HUES64 (cell line): ENCODE results near the gene SYT10.
"Not testable (repeated sequence)": the region's sequence is repeated elsewhere in the genome, so short reads cannot be mapped to it uniquely, and the experiment has no call there.

Experiments
- H3K27ac ChIP-seq: 2 replicates; pipeline ENCODE4 v1.7.0; 2013; ENCODE audit warnings: low read depth, low read length, inconsistent platforms
- H3K27me3 ChIP-seq: 2 replicates; pipeline ENCODE4 v1.6.1; 2013; ENCODE audit warnings: mild to moderate bottlenecking, low read length; ENCODE audit not compliant: insufficient read depth
- H3K36me3 ChIP-seq: 2 replicates; pipeline ENCODE4 v1.6.1; 2013; ENCODE audit warnings: mild to moderate bottlenecking, low read length; ENCODE audit not compliant: insufficient read depth
- H3K4me1 ChIP-seq: 2 replicates; pipeline ENCODE4 v1.6.1; 2013; ENCODE audit warnings: mild to moderate bottlenecking, low read length, moderate library complexity; ENCODE audit not compliant: insufficient read depth
- H3K4me3 ChIP-seq: 2 replicates; pipeline ENCODE4 v1.5.1; 2013; ENCODE audit warnings: mild to moderate bottlenecking, low read length, moderate library complexity
- H3K9ac ChIP-seq: 2 replicates; pipeline ENCODE4 v1.6.1; 2013; ENCODE audit warnings: mild to moderate bottlenecking, low read depth, low read length
- H3K9me3 ChIP-seq: 2 replicates; pipeline ENCODE4 v1.6.1; 2013; ENCODE audit warnings: low read depth, low read length; ENCODE audit not compliant: insufficient read depth
- WGBS: fragments of 150-250, 120-280 bp; methylation state at CpG from one replicate; pipeline ENCODE4 v1.1.7; 2013; ENCODE audit warnings: missing lambda C conversion rate; 5-methylcytosine and 5-hydroxymethylcytosine counted together

Gene SYT10

GRCh38 chr12:33349791-33350190 lies 89.8 kb downstream of the SYT10 start:
- no peaks in the 10 kb centered on the region for H3K9me3 ChIP-seq

GRCh38 chr12:33331961-33332398 lies 107.6 kb downstream of the SYT10 start:
- H3K27ac ChIP-seq, H3K9me3 ChIP-seq, H3K36me3 ChIP-seq, H3K9ac ChIP-seq, H3K4me3 ChIP-seq, H3K27me3 ChIP-seq, H3K4me1 ChIP-seq: not testable (repeated sequence)
- 83% methylated on average over 15 of the region's 15 CpGs for WGBS

More at GRCh38 chr12:33349791-33350190, 89.8 kb downstream of the SYT10 start:
- H3K9ac ChIP-seq: no peak overlapping the region
- no peaks in the 10 kb centered on the region for H3K4me1 ChIP-seq
- H3K4me3 ChIP-seq: no peak overlapping the region
- H3K36me3 ChIP-seq: no peaks in the 10 kb centered on the region
- no peaks in the 10 kb centered on the region for H3K27me3 ChIP-seq
- H3K27ac ChIP-seq: no peak overlapping the region

GRCh38 chr12:33330940-33331339 lies 108.7 kb downstream of the SYT10 start:
- Histone ChIP-seq H3K4me3 (no peak overlapping the region), H3K27me3 (no peaks in the 10 kb centered on the region), H3K9me3 (no peaks in the 10 kb centered on the region), H3K36me3 (no peaks in the 10 kb centered on the region), H3K27ac (no peak overlapping the region), H3K4me1 (0 out of 2 replicates have a peak, but pooled peaks cover 3% of the 10 kb centered on the region), H3K9ac (no peak overlapping the region)
- WGBS: 94% methylated on average over 2 of the region's 2 CpGs
